Stimulated activated CD8-positive, alpha-beta memory T cell treated with anti-CD3 and anti-CD28 coated beads, Interleukin-7, amount 100 ng/mL, for 1 hour (primary cell): Measurements from ENCODE around the gene EHBP1L1.

Experiments
- DNase-seq, 2 donors: peaks; one replicate each; pipeline ENCODE4 v3.0.0-alpha.2; 2020; ENCODE audit warnings: low read depth in 2 of 2

The EHBP1L1 gene

DNA sequence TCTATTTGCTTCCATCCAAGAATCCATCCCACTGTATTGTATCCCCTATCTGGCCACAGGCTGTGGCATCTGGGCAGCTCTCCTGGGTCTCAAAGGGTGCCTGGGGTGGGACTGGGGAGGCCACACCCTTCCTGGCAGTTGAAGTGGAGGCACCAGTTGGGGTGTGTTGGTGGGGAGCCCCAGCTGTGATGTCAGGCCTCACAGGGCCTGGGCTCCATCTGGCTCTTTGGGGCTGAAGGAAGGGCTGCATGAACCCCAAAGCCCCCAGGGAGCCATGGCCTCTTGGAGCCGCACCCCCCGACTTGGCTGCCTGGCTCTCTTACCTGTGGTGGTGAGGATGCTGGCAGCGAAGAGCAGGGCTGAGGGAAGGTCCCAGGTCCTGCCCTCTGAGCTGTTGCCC lies 19.3 kb downstream of the EHBP1L1 start:
- DNase-seq: no peak

GRCh38 chr11:65595543-65596281 lies 19.9 kb downstream of the EHBP1L1 start, which contains the start of gene KCNK7:
KCNK7 (minus strand) TSS chr11:65595800; CDS start chr11:65595772, 28 bp downstream.
- DNase-seq: no peak

DNA sequence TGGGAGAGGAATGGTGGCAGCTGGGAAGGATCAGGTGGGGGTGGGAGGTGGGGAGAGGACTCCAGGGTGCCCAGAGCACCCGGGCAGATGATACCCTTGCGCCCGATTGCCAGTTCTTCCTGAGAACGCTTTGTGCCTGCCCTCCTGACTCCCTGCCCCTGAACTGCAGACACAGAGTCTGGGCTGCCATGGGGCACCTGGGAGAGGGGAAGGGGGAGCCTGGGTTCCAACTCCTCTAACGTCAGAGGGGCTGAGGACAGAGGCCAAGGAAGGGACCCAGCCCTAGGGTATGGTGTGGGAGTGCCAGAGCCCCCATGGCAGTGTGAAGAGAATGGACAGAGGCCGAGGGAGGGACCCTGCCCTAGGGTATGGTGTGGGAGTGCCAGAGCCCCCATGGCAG lies 20.7 kb downstream of the EHBP1L1 start:
- no peak for DNase-seq

DNA sequence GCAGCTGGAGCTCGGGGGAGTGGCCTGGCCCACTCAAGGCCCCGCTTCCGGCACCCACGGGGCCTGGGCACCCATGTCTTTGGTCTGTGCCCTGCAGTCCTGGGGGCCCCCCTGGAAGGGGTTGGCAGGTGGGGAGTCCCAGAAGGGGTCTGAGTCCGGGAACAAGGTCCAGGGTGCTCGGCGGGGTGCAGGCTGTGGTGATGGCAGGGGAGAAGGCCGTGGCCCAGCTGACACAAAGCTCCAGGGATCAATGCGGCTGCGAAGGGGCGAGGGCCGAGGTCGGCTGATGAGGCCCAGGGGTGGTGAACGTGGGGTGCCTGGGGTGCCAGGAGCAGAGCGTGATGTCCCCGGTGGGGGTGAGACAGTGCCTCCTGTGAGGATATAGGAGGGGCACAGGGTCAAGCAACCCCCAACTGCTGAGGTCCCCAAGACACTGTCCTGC lies 22.4 kb downstream of the EHBP1L1 start:
- DNase-seq: no peak

GRCh38 chr11:65599216-65599954 lies 23.5 kb downstream of the EHBP1L1 start:
- DNase-seq: no peak

DNA sequence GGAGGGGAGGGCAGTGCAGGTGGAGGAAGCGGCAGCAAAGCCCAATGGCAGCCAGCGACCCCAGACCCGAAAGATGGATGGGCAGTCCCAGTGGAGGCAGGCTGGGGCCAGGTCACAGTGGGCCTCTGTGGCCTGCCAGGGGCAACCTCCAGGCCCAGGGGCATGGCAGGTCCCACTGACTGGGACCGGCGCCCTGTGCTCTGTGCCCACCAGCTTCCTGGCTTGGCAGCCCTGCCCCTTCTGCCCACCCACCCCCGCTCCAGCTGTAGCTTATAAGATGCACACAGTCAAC lies 24.0 kb downstream of the EHBP1L1 start:
- no peak for DNase-seq

- no peak for DNase-seq
Observed at GRCh38 chr11:65604258-65604657, 28.4 kb downstream of the EHBP1L1 start.

- DNase-seq: no peak
Observed at GRCh38 chr11:65606876-65607613, 31.2 kb downstream of the EHBP1L1 start.

DNA sequence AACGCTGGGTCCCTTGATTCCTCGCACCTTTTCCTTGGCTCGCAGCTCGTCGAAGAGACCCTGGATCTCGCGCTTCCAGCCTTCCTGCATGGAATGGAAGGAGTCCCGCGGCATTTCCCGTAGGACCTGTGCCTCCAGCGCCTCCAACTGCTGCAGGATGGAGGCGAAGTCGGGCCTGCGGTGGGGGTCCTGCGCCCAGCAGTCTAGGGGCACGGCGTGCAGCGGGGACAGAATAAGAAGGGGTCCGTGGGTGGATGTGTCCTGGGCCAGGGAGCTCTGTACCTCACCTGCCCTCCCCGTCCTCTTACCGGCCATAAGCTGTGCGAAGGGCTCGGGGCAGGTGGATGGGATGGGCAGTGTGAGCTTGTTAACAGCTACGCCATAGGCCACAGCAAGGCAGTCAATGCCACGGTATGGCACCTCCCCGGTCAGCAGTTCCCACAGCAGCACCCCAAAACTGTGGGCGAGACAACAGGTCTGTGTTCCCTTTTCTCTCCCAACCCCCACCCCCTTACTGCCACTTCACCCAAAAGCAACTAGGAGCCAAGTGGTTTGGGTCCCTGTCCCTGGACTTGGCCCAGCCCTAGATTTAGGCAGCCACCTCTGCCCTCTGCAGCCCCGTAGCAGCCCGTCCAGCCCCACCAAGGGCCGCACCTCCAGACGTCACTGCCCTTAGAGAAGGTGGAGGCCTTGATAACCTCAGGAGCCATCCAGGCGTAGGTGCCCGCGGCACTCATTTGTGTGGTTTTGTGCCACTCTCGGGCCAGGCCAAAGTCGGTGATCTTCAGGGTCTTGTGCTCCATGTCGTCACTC lies 32.0 kb downstream of the EHBP1L1 start:
- no peak for DNase-seq

- DNase-seq: no peak
Observed at GRCh38 chr11:65609229-65609628, 33.4 kb downstream of the EHBP1L1 start.

DNA sequence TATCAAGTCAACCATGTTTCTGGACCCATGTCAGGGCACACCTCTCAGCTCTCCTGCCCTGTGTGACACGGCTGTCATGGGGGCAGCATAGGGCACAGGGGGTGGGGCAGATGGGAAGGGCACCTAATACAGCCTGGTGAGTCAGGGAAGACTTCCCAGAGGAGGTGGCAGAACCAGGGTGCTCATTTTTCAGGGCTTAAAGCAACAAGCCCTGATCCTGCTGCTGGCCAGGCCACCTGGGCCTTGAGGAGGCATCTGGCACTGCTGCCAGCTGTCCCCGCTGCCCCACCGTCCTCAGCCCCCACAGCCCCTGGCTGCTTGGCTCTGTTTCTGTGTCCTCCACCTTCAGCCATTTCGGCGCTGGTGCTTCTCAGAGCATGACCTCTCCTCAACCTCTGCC lies 33.8 kb downstream of the EHBP1L1 start:
- DNase-seq: no peak

GRCh38 chr11:65610404-65610803 lies 34.6 kb downstream of the EHBP1L1 start:
- DNase-seq: no peak

- DNase-seq: no peak
Observed at GRCh38 chr11:65611028-65611757, 35.3 kb downstream of the EHBP1L1 start.

DNA sequence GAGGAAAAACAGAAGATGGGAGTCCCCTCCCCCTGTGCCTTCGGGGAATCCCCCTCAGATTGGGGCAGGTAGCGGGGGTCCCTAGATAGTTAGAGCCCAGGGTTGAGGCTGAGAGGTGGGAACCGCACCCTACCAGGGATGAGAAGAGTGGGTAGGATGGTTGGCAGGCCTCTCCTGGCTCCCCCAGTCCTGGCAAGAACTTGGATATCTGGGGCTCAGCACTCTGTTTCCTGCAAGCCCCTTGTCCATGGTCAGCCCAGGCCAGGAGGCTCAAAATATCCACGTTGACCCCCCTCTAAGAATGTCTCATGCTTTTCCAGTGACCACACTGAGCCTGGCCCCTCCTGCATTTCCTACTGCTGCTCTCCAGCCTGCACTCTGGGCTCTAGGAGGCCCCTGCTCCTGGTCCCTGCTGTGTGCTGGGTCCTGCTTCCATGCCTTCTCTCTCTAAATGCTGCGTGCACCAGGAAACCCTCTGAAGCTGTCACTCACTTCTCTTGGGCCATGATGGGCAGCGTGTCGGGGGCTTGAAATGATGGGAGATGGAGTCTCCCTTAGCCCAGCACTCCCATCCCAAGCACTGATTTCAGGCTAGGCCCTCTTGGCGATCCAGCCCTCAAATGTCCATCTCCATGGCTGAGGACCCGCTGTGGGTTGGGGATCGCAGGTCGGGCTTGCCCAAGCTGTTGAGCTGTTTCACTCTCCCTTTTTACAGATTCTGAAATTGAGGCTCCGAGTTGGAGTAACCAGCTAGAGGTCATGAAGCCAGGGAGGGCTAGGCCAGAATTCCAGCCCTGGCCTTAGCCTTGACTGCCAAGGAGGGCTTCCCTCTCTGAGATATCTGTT lies 36.1 kb downstream of the EHBP1L1 start:
- no peak for DNase-seq

GRCh38 chr11:65612691-65613090 lies 36.8 kb downstream of the EHBP1L1 start:
- no peak for DNase-seq

DNA sequence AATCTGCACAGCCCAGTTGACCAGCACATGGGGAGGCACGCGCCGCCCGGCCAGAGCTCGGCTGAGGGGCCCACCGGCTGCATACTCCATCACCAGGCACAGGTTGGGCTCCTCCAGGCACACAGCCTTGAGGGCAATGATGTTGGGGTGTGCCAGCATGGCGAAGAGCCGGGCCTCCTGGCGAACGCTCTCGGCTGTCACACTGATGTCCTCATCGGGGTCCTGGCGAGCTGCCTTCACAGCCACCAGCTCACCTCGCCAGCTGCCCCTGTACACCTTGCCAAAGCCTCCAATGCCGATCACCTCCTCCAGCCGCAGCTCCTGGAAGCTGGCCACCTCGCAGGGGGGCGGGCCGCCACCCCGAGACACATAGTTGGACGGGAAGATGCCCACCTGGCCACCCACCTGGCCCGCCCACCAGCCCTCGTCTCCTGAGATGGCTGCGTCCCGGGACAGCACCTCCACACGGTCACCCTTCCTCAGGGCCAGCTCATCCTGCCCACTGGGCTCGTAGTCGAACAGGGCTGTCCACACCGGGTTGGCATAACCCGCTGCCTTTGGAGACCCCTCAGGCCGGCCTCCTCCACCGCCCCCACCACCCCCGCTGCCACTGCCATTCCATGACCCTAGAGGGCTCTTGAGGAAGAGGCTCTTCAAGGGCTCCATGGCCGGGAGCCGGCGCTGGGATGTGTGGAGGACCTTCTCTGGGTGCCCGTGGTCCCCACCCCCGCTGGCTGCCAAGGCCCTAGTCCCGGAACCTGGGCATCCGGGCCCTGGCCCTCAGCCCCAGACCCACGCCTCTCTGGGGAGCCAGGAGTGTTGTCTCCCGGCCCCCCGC lies 37.5 kb downstream of the EHBP1L1 start:
- no peak for DNase-seq

- DNase-seq: peak; percentile 100
Observed at GRCh38 chr11:65615229-65615949, 39.5 kb downstream of the EHBP1L1 start, which contains the start of gene PCNX3. PCNX3 (plus strand) TSS chr11:65615776; CDS start chr11:65616312, 536 bp downstream.

- DNase-seq: no peak
Observed at GRCh38 chr11:65615950-65616574, 40.2 kb downstream of the EHBP1L1 start.
